ENCODE data around the gene CTNNA2.

The CTNNA2 gene

DNA sequence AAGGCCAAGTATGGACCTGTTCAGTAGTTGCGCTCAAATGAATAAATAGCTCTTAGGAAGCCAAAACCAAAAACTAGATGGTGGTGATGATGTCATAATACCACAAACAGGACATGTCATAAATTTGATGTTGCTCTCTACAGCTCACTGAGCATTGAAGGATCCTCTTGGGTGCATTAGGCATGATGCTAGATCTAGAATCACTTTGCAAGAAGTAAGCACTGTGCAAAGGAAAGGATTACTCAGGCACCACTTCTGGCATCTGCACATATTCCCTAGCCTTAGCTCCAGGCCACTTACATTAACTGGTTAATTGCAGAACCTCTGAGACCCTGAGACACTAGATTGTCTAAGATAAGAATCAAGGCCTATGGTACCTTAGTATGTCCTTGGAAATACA lies 733.7 kb downstream of the CTNNA2 start:
- DNase-seq, result no peak

DNA sequence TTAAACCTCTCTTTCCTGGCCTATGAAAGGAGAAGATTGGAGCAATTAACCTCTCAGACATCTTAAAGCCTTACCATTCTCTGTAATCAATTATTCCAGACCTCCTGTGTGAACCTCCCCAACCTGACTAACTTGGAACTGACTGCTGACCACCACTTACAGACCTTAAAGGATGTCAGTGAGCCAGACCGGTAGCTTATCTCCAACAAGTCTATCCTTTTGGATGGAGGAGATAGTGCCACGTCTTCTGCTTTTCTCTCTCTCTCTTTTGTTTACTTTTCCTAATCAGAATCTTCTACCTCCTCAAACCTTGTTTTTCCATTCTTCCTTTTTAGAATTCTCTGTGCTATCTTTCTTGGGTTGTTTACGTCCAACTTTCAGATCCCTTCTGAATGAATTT lies 734.5 kb downstream of the CTNNA2 start:
- no peak for DNase-seq

DNA sequence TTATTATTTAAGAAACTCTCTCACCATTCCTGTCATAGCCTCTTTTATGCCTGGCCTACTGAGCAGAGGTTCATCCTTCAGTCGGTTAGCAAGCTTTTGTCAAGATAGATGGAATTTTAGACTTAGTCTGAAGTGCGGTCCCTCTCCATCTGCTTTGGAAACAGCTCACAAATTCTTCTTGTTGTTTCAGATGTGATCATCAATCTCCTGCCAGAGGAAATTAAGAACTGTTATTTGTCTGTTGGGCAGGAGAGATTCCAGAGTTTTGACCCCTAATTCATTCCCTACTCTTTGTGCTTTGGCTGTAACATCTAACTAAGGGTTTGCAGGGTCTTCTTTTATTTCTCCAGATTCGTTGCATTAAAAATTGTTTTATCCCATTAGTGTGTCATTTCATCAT lies 735.3 kb downstream of the CTNNA2 start:
- no peak for DNase-seq

DNA sequence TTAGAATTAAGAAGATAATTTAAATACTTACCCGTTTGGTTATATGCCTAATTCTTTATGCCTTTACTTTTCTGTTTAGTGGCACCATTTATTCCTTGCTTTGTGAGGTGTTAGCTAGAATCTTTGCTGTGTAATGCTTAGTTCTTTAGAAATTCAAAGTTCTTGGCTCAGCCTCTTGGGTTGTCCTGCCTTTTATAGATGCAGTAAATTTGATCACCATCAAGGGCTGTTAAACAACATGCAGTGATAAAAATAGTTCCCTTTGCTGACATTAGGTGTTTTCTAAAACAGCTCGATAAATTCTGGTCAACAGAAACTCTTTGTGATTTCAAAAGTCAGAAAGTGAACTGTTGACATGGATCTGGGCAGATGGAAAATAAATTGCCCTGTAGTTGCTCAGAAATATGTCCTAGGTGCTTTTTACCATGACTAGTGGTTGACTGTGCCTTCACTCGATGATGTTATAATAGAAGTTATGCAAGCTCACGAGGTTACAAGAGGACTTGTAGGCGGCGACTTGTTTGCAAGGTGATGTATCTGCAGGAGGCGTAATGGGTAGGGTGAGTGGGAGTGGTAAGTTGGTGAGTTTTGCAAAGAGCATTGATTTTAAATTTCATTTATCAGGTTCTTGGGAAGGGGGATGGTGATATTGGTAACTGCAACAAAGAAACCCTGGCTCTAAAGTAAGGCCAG lies 739.6 kb downstream of the CTNNA2 start:
- DNase-seq, result no peak

DNA sequence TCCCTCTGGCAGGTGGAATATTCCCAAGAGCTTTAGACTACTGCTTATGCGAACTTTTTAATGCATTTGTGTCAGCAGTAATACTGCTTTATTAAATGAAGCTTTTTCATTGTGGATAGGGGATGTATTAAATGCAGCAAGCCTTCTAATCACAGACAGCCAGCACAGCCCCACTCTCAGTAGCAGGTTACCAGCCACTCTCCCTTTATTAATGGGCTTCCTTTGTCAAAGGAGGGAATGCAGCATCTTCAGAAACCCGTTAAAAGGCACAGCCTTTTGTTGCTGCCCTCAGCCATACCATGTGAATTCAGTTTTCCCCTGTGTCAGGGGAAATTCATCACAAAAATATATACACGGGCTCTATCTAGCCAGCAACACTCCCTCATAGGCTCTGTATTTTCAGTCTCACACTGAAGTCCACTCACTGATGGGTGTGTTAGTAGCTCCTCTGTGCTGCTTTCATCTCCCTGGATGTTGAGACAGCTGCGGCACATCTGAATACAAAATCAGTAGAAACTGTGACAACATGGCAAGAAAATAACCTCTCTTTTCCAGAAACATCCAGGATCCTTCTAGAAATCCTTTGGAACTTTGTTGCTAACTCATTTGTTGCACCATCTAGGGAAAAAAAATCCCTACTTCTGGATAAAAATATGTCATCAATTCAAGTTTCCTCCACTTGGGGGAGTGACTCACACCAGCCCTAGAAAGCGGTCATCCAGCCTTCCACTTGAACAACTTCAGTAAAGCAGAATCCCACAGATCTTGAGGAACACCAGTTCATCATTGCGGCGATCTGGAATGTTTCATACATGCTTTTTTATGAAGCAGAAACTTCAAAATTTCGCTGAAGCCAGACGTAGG lies 743.3 kb downstream of the CTNNA2 start:
- DNase-seq, result peak; percentile 47

DNA sequence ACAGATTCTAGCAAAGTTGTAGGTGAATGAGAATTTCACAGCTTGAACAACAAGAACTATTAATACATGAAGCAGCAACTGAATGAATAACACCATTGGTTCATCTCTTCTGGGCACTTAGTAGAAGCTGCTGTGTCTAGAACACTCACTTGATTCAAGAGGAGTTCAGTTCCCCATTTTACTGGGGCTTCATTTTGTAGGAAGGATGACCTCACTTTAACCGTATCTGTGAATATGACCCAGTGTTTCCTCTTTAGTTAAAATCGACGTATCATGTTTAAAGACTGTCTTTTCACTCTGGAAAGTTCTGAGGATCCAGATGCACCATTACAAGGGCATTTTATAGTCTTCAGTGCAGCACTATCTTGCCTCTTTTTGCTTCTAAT lies 743.9 kb downstream of the CTNNA2 start:
- no peak for DNase-seq

DNA sequence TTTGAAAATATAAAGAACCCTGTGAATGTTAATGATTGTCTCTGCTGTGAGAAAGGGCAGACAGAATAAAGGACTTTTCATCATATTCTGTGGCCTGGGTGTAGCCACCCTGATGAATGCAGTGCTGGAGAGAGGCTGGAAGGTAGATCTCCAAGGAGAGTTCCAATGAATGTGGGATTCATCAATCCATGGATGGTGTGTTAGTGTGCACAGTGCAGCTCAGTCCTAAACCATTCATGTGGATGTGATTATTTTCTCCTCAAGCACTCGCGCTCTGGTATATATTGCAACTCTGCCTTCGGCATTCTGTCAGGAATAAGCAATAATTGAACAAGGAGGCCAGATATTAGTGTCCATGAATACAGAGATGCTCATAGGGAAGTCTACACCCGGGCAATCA lies 744.6 kb downstream of the CTNNA2 start:
- no peak for DNase-seq

DNA sequence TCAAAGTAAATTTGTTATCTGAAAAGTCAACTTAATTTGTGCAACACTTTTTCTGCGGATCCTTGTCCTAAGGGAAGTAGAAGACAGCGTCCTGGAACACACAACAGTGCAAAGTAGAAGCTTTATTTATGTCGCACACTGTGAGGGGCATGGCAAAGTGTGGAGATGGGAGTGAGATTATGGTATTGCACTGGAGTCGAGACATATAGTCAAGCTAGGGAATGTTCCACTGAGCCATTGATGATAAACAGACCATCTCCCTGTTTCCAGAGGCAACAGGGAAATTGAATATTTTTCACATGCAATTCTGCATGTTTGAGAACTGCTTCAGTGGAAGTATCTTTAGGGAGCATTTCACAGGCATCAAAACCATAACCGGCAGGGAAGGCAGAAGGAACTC lies 745.5 kb downstream of the CTNNA2 start:
- no peak for DNase-seq

DNA sequence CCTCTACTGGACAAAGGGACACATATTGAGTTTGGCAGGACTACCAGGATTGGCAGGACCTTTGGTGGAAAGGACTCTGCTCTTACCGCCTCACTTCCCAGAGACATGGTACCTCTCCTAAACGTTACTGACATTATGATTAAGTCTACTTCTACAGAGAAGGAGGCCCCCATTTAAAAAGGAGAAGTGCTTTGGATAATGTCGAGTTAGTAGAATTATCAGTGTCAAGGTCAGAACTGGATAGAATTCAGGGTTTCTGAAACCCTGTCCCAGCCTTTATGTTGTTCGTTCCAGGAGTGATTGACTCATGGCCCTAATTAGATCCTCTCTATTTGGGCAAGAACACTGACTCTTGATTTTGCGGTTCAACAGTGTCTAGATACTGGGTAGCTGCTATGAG lies 745.9 kb downstream of the CTNNA2 start:
- no peak for DNase-seq

DNA sequence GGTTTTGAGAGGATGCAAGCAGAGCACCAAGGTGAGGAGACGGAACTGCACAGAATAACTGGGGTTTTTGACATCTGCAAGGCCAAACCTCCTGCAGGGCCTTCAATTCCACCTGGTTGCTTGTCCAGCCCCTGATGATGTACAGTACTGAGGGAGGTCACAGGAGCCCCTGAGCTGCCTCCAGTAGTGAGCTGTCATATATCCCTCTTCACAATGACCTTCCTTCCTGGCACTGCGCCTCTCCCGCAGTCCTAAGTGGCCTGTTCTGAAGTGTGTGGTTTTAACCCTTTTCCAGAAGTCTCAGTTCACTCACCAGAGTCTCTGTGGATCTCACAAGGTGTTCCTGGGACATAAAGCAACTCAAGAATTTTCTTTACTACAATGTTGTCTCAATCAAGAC lies 746.4 kb downstream of the CTNNA2 start:
- DNase-seq, result no peak

DNA sequence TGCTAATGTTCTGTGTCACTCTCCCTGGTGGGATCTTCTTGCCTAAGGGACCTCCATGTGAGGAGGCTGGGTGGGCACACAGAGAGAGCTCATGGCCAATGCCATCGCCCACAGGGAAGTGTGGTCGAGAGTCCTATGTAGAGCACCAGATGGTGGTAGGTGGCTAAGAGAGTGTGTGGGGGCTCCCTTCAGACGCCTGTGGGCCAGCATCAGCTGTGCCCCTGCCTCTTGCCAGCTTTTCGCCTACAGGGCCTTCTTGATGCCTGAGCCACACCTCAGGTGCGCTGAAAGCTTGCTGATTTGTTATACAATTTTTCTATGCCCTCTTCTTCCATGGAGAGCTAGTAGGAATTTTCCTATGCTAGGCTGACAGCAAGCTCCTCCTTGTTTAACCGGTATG lies 753.4 kb downstream of the CTNNA2 start:
- DNase-seq, result no peak

DNA sequence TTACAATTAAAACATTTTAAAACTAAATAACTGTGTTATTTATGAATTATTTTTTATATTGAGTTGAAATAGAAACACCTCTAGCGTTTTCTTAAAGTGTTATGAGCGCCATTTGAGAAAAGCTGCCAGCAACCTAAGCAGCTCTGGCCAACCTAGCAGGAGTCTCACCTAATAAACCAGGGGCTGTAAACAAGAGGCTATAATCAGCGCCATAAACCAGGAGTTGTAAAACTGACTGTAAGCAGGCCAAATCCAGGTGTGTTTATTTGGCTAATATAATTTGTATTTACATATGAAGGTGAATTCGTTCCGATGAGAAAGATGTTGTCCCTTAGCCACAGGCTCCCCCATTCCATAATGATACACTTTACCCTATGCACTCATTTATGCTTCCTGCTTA lies 757.0 kb downstream of the CTNNA2 start:
- no peak for DNase-seq

DNA sequence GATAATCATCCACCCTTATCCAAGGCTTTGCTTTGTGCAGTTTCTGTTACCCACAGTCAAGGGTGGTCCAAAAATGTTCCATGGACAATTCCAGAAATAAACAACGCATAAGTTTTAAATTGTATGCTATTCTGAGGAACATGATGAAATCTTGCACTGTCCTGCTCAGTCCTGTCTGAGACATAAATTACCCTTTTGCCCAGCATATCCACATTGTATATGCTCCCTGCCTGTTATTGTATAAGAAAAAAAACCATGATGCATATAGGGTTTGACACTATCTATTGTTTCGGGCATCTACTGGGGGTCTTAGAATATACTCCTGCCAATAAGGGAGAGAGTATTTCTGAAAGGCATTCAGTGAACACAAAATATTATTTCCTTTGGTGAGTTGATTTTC lies 767.7 kb downstream of the CTNNA2 start:
- DNase-seq, result no peak

DNA sequence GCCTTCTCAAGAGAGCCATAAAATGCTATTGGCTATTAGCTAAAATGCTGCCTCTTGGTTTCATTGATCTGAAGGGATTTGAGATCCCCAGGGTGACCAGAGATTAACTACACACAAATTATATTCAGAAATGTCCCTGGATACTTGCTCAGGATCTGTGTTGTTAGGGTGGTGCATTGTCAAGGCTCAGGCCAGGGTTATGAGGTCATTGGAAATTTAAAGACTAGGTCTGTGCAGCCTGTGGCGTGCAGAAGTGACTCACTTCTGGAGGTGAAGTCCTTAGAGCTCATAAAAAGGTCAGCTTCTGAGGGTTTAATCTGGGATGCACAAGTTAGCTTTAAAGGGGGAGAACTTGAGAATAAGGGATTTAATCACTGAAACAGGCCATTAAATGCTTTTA lies 768.2 kb downstream of the CTNNA2 start:
- DNase-seq, result no peak

DNA sequence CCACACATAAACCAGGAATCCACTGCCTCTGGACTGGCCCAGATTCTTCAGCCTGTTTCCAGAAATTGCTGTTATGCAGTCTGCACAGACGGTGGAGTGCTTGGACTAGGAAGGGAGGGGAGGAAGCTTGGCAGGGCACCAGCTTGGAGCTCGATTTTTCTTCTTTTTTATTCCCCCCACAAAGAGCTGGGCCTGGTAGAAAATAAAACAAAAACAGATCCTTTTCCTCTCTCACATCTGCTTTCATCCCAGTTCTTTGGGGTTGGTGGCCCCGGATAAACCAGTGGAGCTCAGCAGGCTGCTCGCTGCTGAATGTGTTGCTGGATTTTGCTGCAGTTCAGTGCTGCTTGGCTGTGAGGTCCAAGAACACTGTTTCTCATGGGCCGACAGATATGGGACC lies 775.7 kb downstream of the CTNNA2 start:
- DNase-seq, result no peak

DNA sequence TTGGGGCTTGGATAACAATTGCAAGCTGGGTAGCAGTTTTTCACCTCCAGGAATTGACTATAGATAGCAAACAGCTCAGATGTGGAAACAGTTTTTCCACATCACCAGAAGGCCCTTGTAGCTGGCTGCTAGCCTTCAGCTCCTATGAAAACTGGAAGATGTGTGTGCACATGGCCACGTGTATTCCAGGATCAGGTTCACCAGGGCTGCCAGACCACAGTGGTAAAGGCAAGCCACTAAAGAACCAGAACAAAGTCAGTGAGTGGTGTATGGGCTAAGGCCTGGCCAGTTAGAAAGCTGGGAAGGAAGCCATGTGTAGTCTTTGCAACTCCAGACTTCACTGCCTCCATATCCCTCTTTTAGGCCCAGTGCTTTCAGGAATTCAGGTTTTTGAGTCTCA lies 778.8 kb downstream of the CTNNA2 start:
- DNase-seq, result no peak

DNA sequence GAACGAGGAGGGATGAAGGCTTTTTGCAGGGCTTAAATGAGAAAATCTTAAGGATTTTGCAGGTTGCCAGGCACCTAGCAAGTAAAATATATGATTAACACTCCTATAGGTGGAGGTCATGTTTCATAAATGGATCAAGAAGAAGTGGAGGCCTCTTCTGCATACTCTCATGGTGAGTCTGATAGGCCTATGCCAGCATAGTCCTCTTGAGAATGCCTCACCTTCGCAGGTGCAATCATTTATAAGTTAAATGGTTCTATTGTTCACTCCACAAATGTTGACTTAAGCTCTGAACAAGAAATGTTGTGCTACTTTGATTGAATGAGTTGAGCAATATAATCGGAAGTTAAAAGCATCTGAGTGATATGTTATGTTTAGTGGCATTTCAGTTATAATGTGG lies 779.6 kb downstream of the CTNNA2 start:
- no peak for DNase-seq

DNA sequence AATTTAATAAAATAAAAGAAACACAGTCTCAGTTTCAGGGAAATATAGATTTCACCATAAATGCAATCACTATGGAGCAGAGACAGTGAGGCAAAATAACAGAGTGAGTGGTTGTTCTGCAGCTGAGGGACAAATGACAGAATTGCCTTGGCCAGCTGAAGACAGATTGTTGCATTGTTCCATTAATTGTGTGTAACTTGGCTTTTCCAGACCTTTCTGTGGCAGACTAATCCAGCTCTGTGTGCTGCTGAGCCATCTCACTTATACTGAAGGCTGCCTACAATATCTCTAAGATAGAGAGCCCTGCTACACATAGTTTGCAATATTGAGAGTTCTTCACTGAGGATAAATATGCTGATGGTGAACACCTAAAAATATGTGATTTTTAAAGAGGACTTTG lies 780.2 kb downstream of the CTNNA2 start:
- DNase-seq, result no peak

DNA sequence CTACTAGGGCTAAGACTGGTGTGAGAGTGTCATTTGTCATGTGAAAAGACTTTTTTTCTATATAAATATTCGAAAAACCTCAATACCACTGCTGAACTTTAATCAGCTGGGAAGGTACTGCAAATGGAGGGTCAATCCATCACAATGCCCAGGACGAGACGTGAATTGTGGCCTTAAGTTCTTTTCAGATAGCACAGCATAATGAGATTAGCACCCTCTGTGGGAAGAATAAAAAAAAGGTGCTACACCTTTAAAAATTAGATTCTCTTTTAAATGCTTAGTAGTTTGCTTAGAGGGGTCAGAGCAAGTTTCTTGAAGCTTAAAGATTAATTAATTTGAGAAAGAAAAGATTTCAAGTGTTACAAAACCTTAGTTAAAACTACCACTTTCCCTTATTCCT lies 786.1 kb downstream of the CTNNA2 start:
- no peak for DNase-seq

DNA sequence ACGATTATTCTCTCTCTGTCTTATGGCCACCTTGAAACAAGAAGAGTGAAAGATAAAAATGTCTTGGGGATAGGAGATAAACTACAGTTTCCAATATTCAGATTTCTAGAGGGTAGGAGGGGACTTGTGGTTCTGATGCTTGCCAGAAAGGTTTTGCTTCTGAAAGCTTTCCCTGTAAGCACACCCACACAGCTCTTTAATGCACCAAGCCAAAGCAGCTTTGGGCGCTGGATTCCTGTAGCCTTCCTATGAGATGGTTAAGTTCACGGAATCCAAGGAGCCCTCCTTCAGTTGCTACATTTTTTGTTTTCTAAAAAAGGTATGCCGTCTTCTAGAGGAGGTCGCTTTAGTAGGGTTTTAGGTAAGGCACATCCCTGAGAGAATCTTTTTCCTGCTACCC lies 786.8 kb downstream of the CTNNA2 start:
- DNase-seq, result no peak

DNA sequence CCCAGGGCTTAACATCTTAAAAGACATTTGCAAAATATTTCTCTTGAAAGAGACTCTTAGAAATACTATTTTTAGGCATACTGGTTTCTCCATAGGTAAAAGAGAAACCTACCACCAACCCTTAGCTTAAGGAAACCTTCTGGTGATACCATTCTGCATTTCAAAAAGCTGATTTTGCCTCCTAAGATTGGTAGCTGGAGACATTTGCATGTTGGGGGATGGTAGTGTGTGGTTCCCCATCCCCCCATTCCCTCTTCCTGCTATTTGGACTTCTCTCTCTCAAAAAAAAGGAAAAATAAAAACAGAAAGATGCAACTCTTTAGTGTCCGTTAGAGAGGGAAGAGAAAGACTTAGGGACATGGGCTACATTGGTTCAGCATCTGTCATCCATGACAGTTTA lies 787.5 kb downstream of the CTNNA2 start:
- DNase-seq, result no peak

DNA sequence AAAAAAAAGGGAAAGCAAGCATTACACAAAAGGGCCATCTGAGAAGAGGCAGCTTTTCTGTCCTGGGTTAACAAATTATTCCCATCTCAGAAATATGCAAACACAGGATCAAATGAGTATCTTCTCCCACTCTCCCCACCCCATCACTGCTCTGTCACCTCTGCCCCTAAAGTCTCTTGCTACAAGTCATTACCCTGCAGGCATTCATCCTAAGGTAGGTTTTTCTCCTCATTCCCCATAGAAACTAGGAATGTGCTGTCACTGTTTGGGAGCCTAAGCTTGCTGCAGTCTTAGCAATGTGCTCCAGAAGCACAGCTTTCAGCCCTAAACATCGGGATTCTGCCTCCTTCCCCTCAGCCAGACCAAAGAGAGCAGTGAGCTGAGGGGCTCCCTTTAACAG lies 788.1 kb downstream of the CTNNA2 start:
- DNase-seq, result no peak

DNA sequence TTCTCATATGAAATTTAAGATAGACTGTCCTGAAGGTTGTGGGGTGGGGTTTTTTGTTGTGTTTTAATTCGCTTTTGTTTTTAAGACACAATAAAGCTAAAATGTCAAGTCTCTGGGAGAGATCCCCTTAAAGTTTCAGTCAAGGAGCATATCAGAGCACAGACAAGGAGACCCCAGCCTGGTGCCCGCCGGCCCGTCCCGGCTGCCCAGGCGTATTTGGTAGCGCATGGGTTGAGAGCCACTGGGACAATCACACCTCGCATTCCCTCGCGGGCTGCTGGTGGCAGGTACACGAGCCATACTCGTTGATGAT lies 789.1 kb downstream of the CTNNA2 start:
- DNase-seq, result no peak

DNA sequence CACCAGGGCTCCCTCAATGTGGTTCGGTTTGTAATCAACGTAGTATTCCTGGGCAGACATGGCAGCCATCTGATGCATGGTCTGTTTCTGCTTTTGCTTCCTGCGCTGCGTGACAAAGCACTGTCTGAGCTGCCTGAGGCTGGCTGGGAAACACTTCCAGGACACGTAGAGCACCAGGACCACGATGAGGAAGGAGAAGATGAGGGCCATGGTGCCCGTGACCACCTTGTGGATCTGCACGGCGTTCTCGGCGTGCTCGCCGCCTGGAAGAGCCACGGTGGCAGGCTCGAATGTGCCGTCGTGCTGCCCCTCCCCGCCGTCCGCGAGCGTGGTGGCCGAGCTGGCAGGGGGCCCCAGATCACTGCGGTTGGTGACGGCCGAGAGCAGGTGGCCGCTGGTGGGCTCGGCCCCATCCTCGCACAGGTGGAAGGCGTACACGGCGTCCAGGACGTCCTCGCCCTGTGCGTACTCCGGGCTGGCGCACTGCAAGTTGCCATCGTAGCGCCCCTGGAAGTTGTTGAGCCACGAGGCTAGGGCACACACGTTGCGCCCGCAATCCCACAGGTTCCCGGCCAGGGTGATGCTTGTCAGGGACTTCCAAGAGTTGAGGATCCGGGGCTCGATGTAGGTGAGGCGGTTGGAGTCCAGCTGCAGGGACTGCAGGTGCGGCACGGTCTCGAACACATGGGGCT lies 789.6 kb downstream of the CTNNA2 start:
- DNase-seq, result no peak
